WI38 (cell line): ENCODE measurements around the gene TRIM17.

ENCODE experiments used
- H3K4me3 ChIP-seq: 2 replicates; pipeline ENCODE4 v1.5.1; 2011; ENCODE audit warnings: low read depth, mild to moderate bottlenecking, control low read depth, low read length
- TF ChIP-seq, protein P1 (sequence below): IDR thresholded peaks from 2 replicates; pipeline ENCODE4 v1.5.1; 2012; ENCODE audit warnings: low read depth, mild to moderate bottlenecking, control low read depth, low read length

The TRIM17 gene

DNA sequence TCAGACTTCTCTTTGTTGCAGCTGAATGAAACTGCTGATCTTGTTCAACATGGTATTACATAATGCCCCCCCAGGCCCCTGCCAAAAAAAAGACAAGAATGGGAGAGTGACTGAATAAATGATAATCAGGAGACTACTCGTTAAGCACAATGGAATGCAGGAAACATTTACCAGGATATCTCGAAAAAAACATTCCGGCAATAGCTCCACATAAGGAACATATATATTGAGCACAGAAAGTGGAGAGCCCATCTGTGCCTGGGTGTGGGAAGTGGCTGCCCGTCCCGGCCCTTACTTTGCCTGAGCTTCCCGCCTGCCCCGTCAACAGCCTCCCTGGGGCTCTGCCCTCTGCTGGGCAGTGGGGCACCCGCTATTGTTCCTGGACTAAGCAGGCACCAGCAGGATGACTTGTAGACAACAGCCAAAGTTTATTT is 23.4 kb downstream of the TRIM17 start:
- H3K4me3 ChIP-seq, result no peak overlapping the region
- TF ChIP-seq, protein P1, sequence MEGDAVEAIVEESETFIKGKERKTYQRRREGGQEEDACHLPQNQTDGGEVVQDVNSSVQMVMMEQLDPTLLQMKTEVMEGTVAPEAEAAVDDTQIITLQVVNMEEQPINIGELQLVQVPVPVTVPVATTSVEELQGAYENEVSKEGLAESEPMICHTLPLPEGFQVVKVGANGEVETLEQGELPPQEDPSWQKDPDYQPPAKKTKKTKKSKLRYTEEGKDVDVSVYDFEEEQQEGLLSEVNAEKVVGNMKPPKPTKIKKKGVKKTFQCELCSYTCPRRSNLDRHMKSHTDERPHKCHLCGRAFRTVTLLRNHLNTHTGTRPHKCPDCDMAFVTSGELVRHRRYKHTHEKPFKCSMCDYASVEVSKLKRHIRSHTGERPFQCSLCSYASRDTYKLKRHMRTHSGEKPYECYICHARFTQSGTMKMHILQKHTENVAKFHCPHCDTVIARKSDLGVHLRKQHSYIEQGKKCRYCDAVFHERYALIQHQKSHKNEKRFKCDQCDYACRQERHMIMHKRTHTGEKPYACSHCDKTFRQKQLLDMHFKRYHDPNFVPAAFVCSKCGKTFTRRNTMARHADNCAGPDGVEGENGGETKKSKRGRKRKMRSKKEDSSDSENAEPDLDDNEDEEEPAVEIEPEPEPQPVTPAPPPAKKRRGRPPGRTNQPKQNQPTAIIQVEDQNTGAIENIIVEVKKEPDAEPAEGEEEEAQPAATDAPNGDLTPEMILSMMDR, result peak; percentile 37; the same call in 1 of the 2 replicates

DNA sequence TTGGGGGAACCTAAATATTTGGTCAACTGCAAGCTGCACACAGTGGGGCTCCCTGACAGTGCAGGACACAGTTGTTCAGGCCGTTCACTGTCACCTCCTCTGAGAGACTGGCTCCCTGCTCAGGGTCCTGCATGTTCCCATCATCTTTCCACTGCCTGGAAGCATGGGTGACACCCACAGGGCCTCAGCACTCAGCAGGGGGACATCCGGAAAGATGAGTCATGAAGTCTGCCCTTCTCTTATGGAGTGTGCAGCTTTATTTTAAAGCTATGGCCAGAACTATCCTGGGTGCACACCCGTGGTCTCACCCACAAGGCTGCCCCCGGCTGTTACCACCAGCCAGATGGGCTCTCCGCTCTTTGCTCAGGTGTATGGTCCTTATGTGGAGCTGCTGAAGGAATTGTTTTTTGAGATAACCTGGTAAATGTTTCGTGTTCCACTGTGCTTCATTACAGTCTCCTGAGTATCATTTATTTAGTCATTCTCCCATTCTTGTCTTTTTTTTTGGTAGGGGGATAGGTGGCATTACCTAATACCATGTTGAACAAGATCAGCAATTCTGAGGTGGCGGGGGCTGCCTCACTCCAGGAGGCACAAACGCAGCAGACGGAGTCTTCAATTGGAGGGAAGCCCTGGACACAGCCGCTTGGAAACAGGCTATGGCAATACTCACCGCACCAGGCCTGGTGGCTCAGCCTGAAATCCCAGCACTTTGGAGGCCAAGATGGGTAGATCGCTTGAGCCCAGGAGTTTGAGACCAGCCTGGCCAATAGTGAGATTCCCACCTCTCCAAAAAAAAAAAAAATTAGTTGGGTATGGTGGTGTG is 24.3 kb downstream of the TRIM17 start:
- no peak overlapping the region for H3K4me3 ChIP-seq
- TF ChIP-seq, protein P1, result no peak

DNA sequence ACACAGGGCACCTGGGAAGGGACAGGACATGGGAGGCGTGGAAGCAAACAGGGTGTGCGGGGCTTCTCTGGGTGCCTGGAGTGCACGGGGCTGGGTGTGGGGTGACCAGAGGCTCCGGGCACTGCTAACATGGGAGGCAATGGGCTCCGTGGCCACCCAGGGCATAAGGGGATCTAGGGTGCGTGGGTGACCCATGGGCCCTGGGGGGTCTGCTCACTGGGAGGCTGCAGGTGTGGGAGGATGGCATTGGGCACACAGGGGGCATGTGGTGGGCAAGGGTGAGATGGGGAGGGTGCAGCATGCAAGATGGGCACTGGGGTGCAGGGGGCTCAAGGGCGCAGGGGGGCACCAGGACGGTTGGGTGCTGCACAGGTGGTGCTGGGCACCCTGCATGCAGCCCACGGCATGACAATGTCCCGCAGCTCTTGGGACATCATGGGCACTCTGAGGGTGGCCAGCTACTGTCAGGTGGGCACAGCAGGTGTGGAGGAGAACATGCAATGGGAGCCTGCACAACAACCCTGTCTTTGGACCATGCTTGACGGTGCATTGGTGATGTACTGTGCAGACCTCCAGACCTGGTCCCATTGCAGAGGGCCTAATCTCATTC is 25.1 kb downstream of the TRIM17 start:
- H3K4me3 ChIP-seq, result no peak overlapping the region
- TF ChIP-seq, protein P1, result no peak

DNA sequence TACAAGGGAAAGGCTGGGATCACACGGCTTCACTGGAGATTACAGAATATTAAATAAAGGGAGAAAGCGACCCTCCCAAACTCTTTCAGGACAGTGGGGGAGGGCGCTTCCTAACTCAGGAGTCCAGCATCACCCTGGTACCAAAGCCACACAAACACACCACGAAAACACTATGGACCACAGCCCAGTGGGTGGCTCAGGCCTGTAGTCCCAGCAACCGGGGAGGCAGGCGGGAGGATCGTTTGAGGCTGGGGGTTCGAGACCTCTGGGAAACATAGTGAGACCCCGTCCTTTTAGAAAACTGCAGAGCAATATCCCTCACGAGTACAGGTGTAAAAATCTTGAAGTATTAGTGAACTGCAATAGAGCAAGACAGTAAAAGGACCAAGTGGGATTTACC is 26.0 kb downstream of the TRIM17 start:
- no peak overlapping the region for H3K4me3 ChIP-seq
- TF ChIP-seq, protein P1, result no peak

DNA sequence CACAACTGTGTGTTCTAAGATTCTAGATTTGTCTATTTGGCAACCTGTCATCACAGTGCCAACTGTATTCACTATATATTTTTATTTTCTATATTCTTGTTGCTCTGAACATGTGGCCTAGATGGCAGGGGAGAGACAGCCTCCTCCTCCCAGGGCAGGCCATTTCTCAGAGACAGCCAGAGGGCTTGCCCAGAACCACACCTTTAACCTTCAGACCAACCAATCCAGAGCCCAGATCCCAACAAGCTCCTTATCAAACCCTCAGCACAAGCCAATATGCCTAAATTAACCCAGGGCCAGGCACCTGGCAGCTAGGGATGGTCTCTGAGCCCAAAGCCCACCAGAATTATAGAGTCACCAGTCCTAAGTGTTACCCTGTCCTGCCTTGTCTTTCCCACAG is 29.3 kb downstream of the TRIM17 start:
- TF ChIP-seq, protein P1, result no peak
- H3K4me3 ChIP-seq, result no peak overlapping the region

DNA sequence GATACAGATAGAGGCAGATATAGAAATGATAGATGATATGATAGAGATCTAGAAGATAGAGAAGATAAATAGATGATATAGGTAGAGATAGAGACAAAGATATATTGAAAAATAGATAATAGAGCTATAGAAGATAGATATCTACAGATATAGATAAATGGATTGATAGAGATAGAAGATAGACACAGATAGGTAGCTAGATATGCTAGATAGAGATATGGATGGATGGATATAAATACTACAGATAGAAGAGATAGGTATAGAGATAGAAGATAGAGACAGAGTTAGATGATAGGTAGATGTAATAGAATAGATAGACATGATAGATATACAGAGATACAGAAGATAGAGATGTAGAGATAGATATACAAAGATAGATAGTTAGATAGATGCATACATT is 31.4 kb downstream of the TRIM17 start:
- no peak overlapping the region for H3K4me3 ChIP-seq
- TF ChIP-seq, protein P1, result no peak

DNA sequence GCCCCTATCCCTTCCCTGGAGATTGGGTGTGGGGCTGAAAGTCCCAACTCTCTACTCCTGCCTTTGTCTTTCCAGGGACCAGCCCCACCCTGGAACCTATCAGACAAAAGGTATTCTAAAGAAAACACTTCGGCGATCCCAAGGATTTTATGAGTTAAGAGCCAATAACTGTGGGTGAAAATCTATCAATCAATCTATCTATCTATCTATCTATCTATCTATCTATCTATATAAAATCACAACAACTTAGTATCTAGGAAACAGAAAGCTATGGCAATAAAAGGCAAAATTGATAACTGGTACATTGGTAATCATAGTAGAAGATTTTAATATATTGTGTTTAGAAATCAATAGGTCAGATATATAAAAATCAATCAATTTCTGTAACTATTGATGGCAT is 32.9 kb downstream of the TRIM17 start:
- H3K4me3 ChIP-seq, result no peak overlapping the region
- TF ChIP-seq, protein P1, result no peak
